HG02852 (cell line): ENCODE results near the gene PRKAR2A.
"Not testable (repeated sequence)": the region's sequence is repeated elsewhere in the genome, so short reads cannot be mapped to it uniquely, and the experiment has no call there.

Experiments
- ATAC-seq: cut with Tn5 transposase; IDR thresholded peaks from one replicate; pipeline ENCODE4 v1.9.1; 2021; ENCODE audit warnings: mild to moderate bottlenecking, moderate library complexity; ENCODE audit not compliant: unreplicated experiment

PRKAR2A gene

GRCh38 chr3:48735075-48735767 is 112.5 kb downstream of the PRKAR2A start:
- ATAC-seq = not testable (repeated sequence)

- not testable (repeated sequence) for ATAC-seq
These were observed 113.1 kb downstream of the PRKAR2A start for GRCh38 chr3:48734541-48734940.

GRCh38 chr3:48733752-48734518 is 113.7 kb downstream of the PRKAR2A start:
- ATAC-seq = not testable (repeated sequence)

- no peak for ATAC-seq
These were observed 120.2 kb downstream of the PRKAR2A start for GRCh38 chr3:48727511-48727910.

- not testable (repeated sequence) for ATAC-seq
These were observed 122.4 kb downstream of the PRKAR2A start for GRCh38 chr3:48725185-48725855.

- ATAC-seq = no peak
These were observed 123.9 kb downstream of the PRKAR2A start for GRCh38 chr3:48723725-48724124.

GRCh38 chr3:48723293-48723692 is 124.4 kb downstream of the PRKAR2A start:
- ATAC-seq = not testable (repeated sequence)

GRCh38 chr3:48716982-48717746 is 130.5 kb downstream of the PRKAR2A start, which contains the start of gene IP6K2:
IP6K2 (minus strand) TSS chr3:48717221; CDS start chr3:48695291, 21,930 bp downstream.
- peak; percentile 97 for ATAC-seq

GRCh38 chr3:48716508-48716981 is 131.1 kb downstream of the PRKAR2A start:
- ATAC-seq = no peak

- no peak for ATAC-seq
These were observed 132.4 kb downstream of the PRKAR2A start for GRCh38 chr3:48715174-48715800.

GRCh38 chr3:48711727-48712126 is 135.9 kb downstream of the PRKAR2A start:
- ATAC-seq = no peak

GRCh38 chr3:48709051-48709461 is 138.6 kb downstream of the PRKAR2A start:
- ATAC-seq = no peak

GRCh38 chr3:48708481-48708889 is 139.2 kb downstream of the PRKAR2A start:
- no peak for ATAC-seq

GRCh38 chr3:48707157-48707556 is 140.5 kb downstream of the PRKAR2A start:
- ATAC-seq = no peak

- ATAC-seq = no peak
These were observed 145.3 kb downstream of the PRKAR2A start for GRCh38 chr3:48702320-48702920.

GRCh38 chr3:48700731-48701405 is 146.8 kb downstream of the PRKAR2A start:
- no peak for ATAC-seq

GRCh38 chr3:48698891-48699290 is 148.8 kb downstream of the PRKAR2A start:
- ATAC-seq = no peak

GRCh38 chr3:48697952-48698351 is 149.7 kb downstream of the PRKAR2A start:
- ATAC-seq = no peak

- no peak for ATAC-seq
These were observed 151.1 kb downstream of the PRKAR2A start for GRCh38 chr3:48696601-48697000.
